Suprapubic skin (tissue), 4 donors: ENCODE data around the gene AFG1L.

Source experiments
- EP300 ChIP-seq: sonication (generic); formaldehyde crosslinking; IDR thresholded peaks from one replicate; pipeline ENCODE4 v1.6.1; 2017; ENCODE audit warnings: antibody characterized with exemption
- POLR2A ChIP-seq, 2 donors: fragments of 450-650 bp; IDR thresholded peaks; one replicate each; pipeline ENCODE4 v1.6.1; 2017; ENCODE audit warnings: antibody characterized with exemption in 2 of 2, mild to moderate bottlenecking in 2 of 2, moderate library complexity in 2 of 2
- POLR2AphosphoS5 ChIP-seq, 3 donors: sonication (generic); formaldehyde crosslinking; IDR thresholded peaks; one replicate each; pipeline ENCODE4 v1.6.1; 2017; ENCODE audit warnings: antibody characterized with exemption in 3 of 3
- TF ChIP-seq, protein P1 (sequence below), 2 donors: fragments of 200-600 bp in 1 of 2; fragments of 450-650 bp in 1 of 2; sonication (generic) in 1 of 2; IDR thresholded peaks; one replicate each; pipeline ENCODE4 v1.5.1; 2016 to 2019; ENCODE audit warnings: antibody characterized with exemption in 2 of 2, mild to moderate bottlenecking in 1 of 2, moderate library complexity in 1 of 2

DNA sequence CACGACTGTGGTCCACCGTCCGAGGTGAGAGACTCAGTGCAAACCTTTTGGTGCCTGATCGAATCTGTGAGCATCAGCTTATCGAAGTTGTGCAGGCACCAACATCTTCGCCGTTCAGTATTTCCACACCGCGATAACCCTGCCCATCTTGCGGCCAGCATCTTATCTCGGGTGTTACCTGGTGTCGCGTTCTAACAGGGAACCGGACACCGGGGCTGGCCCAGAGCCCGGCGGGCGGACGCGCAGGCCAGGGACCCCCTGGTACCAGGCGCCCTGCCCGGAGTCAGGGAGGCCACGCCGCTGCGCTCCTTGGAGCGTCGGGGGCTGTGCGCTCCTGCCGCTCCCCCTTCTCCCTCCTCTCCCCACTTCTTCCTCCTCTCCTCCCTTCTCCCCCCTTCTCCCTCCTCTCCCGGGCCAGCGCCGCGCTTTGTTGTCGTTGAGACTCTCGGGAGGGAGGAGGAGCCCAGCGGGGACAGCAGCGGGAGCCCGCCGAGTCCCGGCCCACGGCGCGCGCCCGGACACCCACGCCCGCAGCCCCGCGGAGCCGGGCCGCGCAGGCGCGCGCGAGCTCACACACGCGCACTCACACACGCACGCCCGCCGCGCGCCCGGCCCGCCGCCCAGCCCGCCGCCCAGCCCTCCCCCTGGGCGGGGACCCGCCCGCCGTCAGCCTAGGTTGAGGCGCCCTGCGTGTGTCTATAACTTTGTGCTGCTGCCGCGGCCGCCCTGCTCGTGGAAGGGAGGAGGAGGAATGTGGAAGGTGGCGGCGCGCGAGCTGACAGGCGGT lies 264.4 kb downstream of the AFG1L start:
- TF ChIP-seq, protein P1, sequence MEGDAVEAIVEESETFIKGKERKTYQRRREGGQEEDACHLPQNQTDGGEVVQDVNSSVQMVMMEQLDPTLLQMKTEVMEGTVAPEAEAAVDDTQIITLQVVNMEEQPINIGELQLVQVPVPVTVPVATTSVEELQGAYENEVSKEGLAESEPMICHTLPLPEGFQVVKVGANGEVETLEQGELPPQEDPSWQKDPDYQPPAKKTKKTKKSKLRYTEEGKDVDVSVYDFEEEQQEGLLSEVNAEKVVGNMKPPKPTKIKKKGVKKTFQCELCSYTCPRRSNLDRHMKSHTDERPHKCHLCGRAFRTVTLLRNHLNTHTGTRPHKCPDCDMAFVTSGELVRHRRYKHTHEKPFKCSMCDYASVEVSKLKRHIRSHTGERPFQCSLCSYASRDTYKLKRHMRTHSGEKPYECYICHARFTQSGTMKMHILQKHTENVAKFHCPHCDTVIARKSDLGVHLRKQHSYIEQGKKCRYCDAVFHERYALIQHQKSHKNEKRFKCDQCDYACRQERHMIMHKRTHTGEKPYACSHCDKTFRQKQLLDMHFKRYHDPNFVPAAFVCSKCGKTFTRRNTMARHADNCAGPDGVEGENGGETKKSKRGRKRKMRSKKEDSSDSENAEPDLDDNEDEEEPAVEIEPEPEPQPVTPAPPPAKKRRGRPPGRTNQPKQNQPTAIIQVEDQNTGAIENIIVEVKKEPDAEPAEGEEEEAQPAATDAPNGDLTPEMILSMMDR (IDR thresholded peaks at IDR 0.05): no peak
- TF ChIP-seq POLR2A (IDR thresholded peaks at IDR 0.05) (peak in 1 of 2 donors; percentile 80), POLR2AphosphoS5 (IDR thresholded peaks at IDR 0.05) (no peak), EP300 (no peak)
